HG03460 (cell line): ENCODE measurements around the gene NAV1.
"Not testable (repeated sequence)": the region's sequence is repeated elsewhere in the genome, so short reads cannot be mapped to it uniquely, and the experiment has no call there.

Experiments used
- ATAC-seq: cut with Tn5 transposase; IDR thresholded peaks from one replicate; pipeline ENCODE4 v1.9.1; 2021; ENCODE audit not compliant: unreplicated experiment

The NAV1 gene

DNA sequence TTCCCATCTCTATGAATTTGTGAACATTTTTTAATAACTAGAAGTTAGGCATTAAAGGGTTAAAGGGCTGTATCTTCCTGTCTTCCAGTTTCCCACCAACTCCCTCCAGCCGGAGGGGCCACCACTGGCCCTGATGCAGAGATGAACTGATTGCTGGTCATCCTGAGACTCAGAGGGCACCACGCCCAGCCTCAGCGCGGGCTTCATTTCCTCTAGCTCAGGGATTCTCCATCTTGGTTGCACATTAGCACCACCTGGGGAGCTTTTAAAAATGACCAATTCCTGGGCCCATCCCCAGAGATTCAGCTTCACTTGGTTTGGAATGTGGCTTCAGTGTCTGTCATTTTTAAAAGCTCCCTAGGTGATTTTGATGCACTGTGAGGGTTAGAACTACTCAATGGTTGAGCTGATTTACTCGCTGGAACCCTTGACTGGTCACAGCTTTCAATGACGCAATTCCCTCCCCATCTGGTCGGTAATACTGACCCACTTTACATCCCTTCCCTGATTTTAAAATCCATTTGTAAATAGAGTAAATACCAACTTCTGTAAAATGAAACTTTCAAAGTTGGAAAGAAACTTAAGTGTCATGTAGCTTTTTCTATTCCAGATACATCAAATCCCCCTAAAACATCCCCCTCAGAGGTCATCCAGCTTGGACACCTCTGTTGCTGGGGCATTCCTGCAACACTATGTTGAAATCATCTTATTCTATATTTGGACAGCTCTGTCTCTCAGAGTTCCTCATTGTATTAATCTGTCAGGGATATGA is 5.1 kb downstream of the NAV1 start:
- ATAC-seq, result no peak

DNA sequence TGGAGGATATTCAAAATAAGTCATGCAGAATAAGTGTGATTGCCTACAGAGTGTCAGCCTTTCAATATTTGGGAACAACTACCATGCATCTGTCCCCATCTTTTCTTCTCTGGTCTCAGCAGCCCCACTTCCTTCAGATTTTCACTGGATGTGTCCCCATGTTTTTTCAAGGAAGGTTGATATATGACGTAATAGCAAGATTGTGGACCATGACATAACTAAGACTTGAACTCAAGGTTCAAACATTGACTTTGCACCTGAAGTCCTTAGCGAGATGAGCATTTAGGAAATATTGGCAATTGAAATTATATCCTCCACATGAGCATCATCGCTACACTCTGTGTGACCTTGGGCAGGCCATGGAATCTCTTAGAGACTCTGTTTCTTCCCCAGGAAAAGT is 5.8 kb downstream of the NAV1 start:
- ATAC-seq, result no peak

DNA sequence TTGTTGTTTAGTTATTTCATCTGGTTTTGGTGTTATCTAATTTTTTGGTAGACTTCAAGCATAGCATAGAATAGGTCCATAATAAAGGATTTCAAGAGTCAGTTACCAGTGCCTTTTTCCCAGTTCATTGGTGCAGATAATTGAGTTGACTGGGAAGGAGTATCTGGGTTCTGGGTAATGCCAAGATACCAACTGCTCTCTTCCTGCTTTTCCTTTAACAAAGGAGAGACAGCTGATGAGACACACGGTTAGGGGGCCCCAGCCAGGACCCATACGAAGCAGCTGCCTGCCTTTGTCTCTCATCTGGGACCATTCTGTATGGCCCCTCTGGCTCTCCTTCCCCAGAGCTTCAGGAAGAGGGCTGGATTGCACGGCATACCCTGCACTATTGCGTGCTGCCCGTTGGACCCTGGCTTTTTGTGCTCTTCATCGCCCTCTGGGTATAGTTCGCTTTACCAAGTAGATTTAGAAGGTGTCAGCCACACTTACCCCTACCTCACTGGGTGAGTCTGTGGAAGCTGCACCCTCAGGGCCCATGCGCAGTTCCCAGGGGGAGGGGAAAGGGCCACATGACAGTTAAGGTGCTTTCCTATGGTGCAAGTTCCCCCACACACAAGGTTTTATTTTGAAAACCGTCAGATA is 7.0 kb downstream of the NAV1 start:
- ATAC-seq, result no peak

DNA sequence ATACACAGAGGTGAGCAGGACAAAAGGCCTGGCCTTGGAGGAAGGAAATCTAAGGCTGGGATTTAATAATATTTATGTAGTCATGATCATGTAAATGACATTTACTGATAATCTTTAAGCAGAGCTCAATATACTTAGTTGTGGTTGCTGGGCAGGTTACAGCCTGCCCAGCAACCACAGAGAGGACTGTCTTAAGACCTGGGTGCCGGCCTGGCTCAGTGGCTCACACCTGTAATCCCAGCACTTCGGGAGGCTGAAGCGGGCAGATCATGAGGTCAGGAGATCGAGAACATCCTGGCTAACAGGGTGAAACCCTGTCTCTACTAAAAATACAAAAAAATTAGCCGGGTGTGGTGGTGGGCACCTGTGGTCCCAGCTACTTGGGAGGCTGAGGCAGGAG is 10.6 kb downstream of the NAV1 start:
- not testable (repeated sequence) for ATAC-seq

DNA sequence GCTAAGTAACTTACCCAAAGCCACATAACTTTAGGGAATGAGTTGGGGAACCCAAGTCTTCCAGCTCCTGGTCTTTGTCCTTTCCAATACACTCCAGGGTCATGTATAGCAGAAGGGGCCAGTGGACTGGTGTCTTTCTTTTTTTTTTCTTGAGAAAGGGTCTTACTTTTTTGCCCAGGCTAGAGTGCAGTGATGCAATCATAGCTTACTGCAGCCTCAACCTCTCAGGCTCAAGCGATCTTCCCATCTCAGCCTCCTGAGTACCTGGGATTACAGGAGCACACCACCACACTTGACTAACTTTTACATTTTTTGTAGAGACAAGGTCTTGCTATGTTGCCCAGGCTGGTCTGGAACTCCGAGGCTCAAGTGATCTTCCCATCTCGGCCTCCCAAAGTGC is 12.2 kb downstream of the NAV1 start:
- ATAC-seq, result no peak

DNA sequence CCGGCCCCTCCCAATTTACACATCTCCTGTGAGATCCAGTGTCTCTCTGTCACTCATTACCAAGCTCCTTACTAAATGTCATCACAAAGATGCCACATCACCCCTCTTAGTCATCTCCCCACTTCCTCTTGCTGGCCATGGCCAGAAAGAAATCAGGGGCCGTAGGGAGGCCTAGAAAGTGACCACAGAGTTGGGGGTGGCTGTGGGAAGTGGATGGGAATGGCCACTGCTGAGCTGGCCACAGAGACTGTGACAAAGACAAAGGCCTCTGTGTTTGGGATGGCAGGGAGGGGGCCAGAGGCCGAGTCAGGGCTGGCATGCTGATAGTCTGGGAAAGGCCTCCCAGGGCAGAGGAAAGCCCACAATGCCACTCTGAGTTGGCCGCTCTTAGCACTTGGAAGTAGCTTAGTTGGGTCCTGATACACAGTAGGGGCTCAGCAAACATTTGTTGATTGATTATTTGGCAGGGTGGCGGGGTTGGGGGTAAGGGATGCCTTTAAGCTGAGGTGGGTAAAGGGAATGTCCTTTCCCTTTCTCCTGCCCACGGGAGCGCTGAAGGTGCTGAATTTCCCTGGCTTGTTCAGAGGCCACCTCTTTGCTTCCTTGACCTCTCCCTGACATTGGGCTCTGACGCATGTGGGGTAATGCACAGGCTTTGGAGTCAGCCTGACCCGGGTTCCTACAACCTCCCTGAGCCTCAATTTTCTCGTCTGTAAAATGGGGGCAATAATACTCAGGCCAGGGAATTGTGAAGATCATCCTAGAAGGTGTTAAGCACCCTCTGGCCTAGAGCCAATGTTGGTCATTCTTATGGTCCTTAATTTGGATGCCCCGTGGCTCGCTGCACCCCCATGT is 13.2 kb downstream of the NAV1 start:
- ATAC-seq, result no peak

DNA sequence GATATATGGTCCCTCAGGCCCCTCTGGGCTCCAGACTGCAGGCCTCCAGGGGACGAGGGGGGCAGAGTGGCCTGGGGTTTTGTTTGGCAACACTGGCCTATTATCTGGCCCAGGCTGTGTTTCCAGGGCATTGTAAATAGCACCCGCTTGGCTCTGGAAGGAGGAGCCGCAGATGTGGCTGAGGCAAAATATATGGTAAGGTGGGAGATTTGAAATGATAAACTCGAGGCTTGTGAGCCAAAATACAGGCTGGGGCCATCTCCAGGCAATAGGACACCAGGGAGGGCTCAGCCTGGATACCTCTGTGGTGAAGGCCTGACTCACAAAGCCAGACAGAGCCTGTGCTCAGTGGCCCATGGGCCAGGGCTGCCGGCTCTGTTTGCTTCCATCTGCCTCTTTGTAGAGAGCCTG is 14.0 kb downstream of the NAV1 start:
- ATAC-seq, result no peak

DNA sequence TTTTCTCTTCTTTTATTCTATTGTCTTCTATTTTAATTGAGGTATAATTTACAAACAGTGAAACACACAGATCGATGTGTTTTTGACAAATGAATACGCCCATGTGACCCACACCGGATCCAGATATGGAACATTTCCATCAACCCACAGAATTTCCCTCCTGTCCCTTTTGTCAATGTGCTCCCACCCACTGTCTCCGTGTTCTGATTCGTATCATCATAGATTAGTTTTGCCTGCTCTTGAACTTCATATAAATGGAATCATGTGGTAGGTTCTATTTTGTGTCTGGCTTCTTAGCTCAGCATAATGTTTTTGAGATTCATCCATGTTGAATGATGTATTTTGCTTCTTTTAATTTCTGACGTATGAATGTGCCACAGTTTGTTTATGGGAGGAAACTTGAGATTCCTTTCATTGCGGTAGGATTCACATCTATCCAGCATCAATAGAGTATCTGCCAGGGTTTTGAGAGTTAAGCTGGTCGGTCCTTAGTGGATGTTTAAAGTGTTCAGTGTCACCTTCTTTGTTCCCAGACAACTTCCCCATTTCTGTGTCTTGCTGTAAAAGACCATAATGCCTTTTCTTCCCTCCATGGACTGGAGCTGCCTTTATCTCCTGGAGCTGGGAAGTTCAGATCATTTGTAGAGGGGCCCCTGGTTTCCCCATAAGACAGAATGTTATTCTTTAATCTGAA is 14.7 kb downstream of the NAV1 start:
- ATAC-seq, result no peak

DNA sequence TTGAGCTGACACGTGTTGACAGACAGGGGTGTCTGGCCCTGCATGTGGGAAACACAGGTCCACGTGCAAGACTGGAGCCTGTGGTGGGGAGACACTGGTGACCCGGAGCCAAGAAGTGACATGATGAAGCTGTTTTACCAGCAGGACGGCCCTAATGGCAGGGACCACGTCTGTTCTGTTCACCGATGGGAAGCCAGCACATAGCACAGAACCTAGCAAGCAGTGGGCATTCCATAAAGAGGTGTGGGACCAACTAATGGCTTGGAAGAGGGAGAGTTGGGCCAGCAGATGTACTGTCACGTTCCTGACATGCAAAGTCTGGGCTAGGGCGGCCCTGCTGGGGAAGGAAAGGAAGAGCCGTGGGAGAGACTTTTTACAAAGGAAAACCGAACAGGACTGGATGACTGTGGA is 15.3 kb downstream of the NAV1 start:
- ATAC-seq, result no peak

DNA sequence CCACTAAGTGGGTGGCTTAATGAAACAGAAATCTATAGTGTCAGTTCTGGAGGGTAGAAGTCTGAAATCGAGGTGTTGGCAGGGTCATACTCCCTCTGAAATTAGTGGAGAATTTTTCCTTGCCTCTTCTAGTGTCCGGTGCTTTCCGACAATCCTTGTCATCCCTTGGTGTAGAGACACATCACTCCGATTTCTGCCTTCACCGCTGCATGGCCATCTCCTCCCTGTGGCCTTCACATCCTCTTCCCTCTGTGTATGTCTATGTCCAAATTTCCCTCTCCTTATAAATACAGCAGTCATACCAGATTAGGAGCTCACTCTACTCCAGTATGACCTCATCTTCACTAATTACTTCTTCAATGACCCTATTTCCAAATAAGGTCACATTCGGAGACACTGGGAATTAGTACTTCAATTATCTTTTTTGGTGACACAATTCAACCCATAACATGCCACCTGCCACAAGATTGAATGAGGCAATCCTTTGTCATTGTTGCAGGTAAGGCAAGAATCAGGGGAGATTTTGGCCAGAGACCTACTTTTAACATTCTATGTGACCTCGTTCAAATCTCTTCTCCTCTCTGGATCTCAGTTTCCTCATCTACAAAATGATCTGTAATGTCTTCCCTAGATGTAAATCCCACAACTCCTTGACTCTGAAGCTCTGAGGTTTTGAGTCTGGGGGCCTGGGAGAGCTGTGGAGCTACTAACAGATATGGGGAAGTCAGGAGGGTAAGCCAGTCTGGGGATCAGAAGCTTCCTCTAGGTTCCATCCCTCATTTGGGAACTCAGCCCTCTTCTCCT is 16.1 kb downstream of the NAV1 start:
- no peak for ATAC-seq

DNA sequence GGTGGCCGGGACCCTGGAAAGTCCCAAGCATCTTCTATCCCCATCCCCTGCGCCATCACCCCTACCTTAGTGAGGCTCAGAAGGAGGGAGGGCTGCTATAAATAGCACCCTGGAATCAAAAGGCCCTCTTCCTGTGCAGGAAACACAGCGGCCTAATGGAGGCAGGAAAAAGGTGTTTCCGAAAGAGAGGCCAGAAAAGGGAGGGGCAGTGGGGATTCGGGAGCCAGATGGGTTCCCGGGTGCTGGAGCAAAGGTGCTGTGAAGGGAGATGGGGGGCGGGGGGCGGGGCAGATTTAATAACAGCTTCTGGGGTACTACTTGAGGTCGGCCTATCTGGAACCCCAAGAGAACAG is 16.6 kb downstream of the NAV1 start:
- no peak for ATAC-seq

DNA sequence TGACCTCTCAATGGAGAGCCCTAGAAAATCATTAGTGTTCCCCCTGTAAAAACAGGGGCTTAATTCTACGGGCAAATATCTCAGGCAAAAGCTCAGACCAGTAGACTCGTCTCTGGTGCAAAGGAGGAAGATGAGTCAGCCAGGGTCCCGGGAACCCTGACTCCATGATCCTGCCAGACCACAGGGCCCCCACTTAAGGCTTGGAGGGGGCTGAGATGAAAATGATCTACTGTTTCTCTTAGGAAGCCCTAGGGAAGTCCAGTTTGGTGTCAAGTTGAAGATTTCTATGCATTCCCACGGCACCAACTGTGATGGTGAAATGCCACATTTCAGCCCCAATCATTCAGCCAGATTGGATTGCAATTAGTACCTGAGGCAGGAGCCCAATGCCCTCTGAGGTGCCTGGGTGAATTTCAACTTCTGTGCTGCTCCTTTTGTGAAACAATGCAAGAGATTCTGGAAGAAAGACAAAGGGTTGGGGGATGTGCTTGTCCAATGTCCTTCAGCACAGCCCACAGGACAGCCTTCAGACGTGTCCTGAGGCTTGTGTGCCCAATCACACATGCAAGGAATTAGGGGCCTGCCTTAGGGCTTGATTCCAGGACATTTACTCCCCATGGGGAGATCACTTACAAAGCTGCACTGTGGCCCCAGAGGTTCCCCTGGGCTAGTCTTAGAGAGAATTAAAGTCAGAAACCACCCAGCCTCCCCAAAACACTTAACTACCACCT is 18.1 kb downstream of the NAV1 start:
- no peak for ATAC-seq

DNA sequence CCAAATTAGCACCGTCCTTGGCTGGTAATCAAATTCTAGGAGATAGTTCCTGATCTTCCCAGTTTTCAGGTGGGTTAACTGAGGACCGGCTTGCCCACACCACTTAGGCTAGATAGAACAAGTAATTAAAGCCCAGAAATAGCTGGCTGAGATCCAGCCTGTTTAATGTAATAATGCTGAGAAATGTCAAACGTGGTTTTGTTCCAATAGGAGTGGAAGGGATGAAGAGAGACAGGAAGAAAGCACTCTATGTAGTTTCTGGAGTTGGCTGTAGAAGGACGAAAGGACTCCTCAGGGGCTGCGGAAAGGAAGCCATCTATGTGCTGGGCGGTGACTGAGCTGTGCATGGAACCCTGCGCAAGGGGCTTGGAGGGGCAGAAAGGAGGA is 18.6 kb downstream of the NAV1 start:
- ATAC-seq, result no peak

DNA sequence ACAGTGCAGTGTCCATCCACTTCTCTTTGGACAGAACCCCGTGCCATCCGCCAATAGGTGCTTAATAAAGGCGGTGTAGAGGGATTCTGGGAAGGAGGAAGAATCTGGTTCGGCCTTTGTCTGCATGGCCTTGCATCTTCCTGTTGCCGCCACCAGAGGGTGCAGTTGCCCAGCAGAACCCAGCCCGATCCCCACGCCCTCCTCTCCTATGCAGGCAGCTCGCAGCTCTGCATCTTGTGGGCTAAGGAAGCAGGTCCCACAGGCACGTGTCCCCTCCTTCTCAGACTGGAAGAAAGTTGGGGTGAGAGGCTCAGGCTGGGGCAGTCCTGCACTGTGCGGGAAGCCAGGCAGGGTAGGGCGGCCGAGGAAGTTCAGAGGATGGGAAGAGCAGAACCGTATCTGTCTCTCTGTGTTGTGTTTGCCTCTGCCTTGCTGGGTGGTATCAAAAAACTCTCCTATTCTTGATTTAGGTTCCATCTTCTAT is 20.8 kb downstream of the NAV1 start:
- ATAC-seq, result peak; percentile 70

DNA sequence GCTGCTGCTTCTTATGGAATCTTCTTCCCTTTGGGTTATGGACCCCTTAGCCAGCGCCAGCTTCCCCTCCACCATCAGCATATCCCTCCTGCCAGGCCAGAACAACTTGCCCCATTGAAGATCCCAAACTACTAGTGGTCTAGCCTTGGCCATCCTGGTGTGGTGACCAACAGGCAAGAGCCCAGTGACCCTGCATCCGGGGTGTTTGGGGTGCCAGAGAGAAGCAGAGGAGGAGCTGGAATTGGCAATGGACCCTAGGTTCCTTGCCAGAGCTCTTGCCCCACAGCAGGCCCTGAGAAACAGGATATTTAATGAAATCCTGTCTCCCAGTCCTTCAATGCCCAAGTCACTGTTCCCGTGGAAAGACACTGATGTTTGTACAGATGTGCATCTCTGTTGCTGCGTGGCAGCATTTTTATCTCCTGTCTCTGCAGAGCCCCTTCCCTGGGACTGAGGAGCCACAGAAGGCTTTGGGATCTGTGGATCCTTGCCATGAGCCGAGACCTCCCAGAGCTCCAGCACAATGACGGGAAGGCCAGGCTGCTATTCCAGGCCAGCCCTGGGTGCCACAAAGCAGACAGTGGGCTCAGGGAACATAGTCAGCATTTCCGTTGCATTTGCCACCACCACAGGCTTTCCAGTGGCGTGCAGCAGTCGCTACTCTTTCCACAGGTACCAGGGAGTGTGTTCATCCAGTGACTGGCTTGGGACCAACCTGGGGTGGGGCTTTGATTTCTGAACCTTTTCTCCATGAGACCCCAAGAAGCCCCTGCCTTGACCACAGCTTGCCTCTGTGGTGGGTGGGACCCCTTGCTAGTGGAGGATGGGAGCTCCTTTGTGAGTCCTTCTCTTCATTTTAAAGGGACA is 21.6 kb downstream of the NAV1 start:
- ATAC-seq, result no peak

DNA sequence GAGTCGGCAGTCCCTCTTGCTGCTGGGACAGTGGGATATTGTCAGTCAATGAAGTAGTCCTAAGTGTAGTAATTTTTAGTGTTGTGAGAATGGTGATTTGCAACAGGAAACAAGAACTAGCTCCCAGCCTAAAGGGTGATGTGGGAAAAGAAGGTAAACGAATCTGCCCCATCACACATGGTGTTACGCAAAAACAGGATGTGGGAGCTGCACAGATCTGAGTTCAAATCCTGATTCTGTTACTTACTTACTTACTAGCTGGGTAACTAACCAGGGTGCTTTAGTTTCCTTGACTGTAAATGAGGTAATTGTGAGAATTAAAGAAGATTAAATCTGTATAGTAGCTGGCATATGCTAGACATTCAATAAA is 22.3 kb downstream of the NAV1 start:
- ATAC-seq, result no peak

DNA sequence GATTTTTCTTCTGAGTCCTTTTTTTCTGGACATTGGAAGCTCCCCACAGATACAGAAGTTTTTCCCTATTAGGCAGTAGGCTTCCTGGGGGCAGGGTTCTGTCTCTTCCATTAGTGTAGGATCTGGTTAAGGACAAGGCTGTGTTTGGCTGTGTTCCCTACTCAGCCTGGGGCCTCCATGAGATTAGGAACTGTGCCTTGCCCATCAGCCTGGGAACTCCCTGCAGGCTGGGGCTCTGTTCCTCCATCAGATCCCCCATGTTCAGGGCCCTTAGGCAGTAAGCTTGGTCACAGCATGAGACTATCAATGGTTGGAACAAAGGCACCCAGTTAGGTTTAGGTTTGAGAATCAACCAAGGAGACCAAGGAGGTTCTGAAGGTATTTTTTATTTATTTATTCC is 22.7 kb downstream of the NAV1 start:
- no peak for ATAC-seq

DNA sequence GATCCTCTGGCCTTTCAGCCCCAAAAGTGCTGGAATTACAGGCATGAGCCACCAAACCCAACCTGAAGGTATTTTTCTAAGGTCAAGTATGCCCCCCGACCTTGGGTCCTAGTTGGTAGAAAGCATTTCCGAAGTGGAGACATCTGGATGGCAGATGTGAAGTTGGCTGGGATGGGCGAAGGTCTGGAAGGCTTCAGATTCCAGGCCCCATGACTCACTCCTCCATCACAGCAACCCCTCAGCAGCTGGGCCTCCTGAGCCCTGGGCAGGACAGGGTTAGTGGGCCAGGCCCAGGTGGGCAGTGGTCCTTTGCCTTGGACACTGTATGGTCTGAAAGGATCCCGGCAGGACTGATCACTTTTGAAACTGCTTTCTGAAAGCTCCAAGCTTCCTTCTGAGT is 23.3 kb downstream of the NAV1 start:
- ATAC-seq, result no peak
